CD14-positive monocyte (primary cell): ENCODE data around the gene ANKRD60. TPM values are rescaled to one million over a fixed set of nuclear protein-coding genes. Genes with fewer than 3 reads are reported as not detected.

ENCODE experiments used
- DNase-seq, 3 donors: peaks; one replicate each; pipeline ENCODE4 v3.0.0-alpha.2; 2011 to 2022
- H2AFZ ChIP-seq: 2 replicates; pipeline ENCODE4 v1.6.0; 2012; ENCODE audit warnings: mild to moderate bottlenecking, low read depth, low read length, inconsistent platforms; ENCODE audit not compliant: insufficient read depth, poor library complexity, severe bottlenecking
- H3K27ac ChIP-seq, 2 donors: 1 replicate in 1 of 2; 2 replicates in 1 of 2; pipeline ENCODE4 v1.5.1; 2012 to 2013; ENCODE audit warnings: low read length in 2 of 2, control low read depth in 1 of 2, inconsistent platforms in 1 of 2, low read depth in 1 of 2, mild to moderate bottlenecking in 1 of 2
- H3K27me3 ChIP-seq, 2 donors: one replicate each; pipeline versions ENCODE4 v1.6.0 to v1.6.1; 2011 to 2013; ENCODE audit warnings: low read length in 2 of 2; ENCODE audit not compliant: control insufficient read depth in 2 of 2, insufficient read depth in 2 of 2
- H3K36me3 ChIP-seq, 2 donors: replicated peaks in 1 of 2; 1 replicate in 1 of 2; 2 replicates in 1 of 2; pipeline versions ENCODE4 v1.5.1 to v1.6.1; 2012 to 2013; ENCODE audit warnings: low read length in 2 of 2, control low read depth in 1 of 2, inconsistent platforms in 1 of 2, mild to moderate bottlenecking in 1 of 2; ENCODE audit not compliant: insufficient read depth in 2 of 2, control insufficient read depth in 1 of 2
- H3K4me1 ChIP-seq, 2 donors: 1 replicate in 1 of 2; 2 replicates in 1 of 2; pipeline versions ENCODE4 v1.5.1 to v1.6.1; 2012 to 2013; ENCODE audit warnings: low read length in 2 of 2, control low read depth in 1 of 2, inconsistent platforms in 1 of 2, mild to moderate bottlenecking in 1 of 2, moderate library complexity in 1 of 2; ENCODE audit not compliant: insufficient read depth in 2 of 2, control insufficient read depth in 1 of 2
- H3K4me2 ChIP-seq: replicated peaks from 2 replicates; pipeline ENCODE3; 2012; ENCODE audit warnings: low read length, moderate library complexity, mild to moderate bottlenecking; ENCODE audit not compliant: poor library complexity, severe bottlenecking; ENCODE audit errors: extremely low read depth
- H3K4me3 ChIP-seq, 3 experiments: fragments of 200-600 bp in 1 of 3; sonication (generic) in 1 of 3; replicated peaks in 1 of 3; 1 replicate in 2 of 3; 2 replicates in 1 of 3; pipeline ENCODE4 v1.5.1; 2011 to 2013; ENCODE audit warnings: low read length in 3 of 3, mild to moderate bottlenecking in 3 of 3, control low read depth in 2 of 3, low read depth in 2 of 3, inconsistent platforms in 1 of 3, moderate library complexity in 1 of 3
- H3K79me2 ChIP-seq: 2 replicates; pipeline ENCODE4 v1.6.0; 2012; ENCODE audit warnings: mild to moderate bottlenecking, control low read depth, inconsistent platforms, low read length, moderate library complexity; ENCODE audit not compliant: insufficient read depth
- H3K9ac ChIP-seq: 2 replicates; pipeline ENCODE4 v1.6.0; 2017; ENCODE audit warnings: low read length, mild to moderate bottlenecking; ENCODE audit not compliant: insufficient read depth, poor library complexity, severe bottlenecking
- H3K9me3 ChIP-seq, 2 donors: replicated peaks in 1 of 2; 1 replicate in 1 of 2; 2 replicates in 1 of 2; pipeline versions ENCODE4 v1.5.1 to v1.6.1; 2012 to 2013; ENCODE audit warnings: low read length in 2 of 2, control low read depth in 1 of 2; ENCODE audit not compliant: control insufficient read depth in 1 of 2, insufficient read depth in 1 of 2
- H4K20me1 ChIP-seq: 2 replicates; pipeline ENCODE4 v1.6.0; 2012; ENCODE audit warnings: mild to moderate bottlenecking, low read length, control low read depth, moderate library complexity; ENCODE audit not compliant: insufficient read depth
- H3K27ac Mint-ChIP-seq, 7 donors: one replicate each; pipeline ENCODE4 v1.8.0; 2020; ENCODE audit warnings: mild to moderate bottlenecking in 7 of 7, mixed read lengths in 7 of 7, moderate library complexity in 6 of 7, inconsistent platforms in 2 of 7
- H3K27me3 Mint-ChIP-seq, 3 donors: one replicate each; pipeline ENCODE4 v1.8.0; 2021 to 2022; ENCODE audit warnings: low read depth in 3 of 3, mild to moderate bottlenecking in 3 of 3, mixed read lengths in 3 of 3, moderate library complexity in 3 of 3, inconsistent platforms in 1 of 3
- H3K36me3 Mint-ChIP-seq, 2 donors: one replicate each; pipeline ENCODE4 v1.8.0; 2020; ENCODE audit warnings: mixed read lengths in 2 of 2, inconsistent platforms in 1 of 2, mild to moderate bottlenecking in 1 of 2
- H3K4me1 Mint-ChIP-seq: one replicate; pipeline ENCODE4 v1.8.0; 2020; ENCODE audit warnings: mild to moderate bottlenecking, mixed read lengths
- H3K4me3 Mint-ChIP-seq, 2 donors: one replicate each; pipeline ENCODE4 v1.8.0; 2020; ENCODE audit warnings: mild to moderate bottlenecking in 2 of 2, mixed read lengths in 2 of 2, moderate library complexity in 1 of 2
- H3K9me3 Mint-ChIP-seq, 7 donors: one replicate each; pipeline ENCODE4 v1.8.0; 2020 to 2022; ENCODE audit warnings: mixed read lengths in 7 of 7, mild to moderate bottlenecking in 6 of 7, moderate library complexity in 6 of 7, inconsistent platforms in 2 of 7
- CTCF ChIP-seq: fragments of 200-600 bp; IDR thresholded peaks from one replicate; pipeline ENCODE4 v1.8.0; 2022; ENCODE audit warnings: antibody characterized with exemption, mild to moderate bottlenecking
- WGBS: methylation state at CpG from one replicate; pipeline ENCODE4 v1.1.5; 2013; ENCODE audit warnings: missing lambda C conversion rate; ENCODE audit not compliant: insufficient coverage; 5-methylcytosine and 5-hydroxymethylcytosine counted together
- intact Hi-C, 2 donors: fragments of 100-400 bp; cut with micrococcal nuclease; formaldehyde crosslinking; loops; one replicate each; pipeline versions ENCODE4 v1.15.0 to v1.15.1; 2023
- polyA plus RNA-seq, 3 donors: library from polyadenylated mRNA; depleted of rRNA in 1 of 3; unstranded in 2 of 3; stranded (reverse) in 1 of 3; fragments of 300-500 nt in 2 of 3; fragments of >200 nt in 1 of 3; fragmentation: Illumina TruSeq in 2 of 3; gene quantifications; 1 replicate in 2 of 3; 2 replicates in 1 of 3; pipeline ENCODE4 v1.2.3, GENCODE V29; 2012 to 2021

The ANKRD60 gene
- polyA plus RNA-seq, 3 donors, result not detected

DNA sequence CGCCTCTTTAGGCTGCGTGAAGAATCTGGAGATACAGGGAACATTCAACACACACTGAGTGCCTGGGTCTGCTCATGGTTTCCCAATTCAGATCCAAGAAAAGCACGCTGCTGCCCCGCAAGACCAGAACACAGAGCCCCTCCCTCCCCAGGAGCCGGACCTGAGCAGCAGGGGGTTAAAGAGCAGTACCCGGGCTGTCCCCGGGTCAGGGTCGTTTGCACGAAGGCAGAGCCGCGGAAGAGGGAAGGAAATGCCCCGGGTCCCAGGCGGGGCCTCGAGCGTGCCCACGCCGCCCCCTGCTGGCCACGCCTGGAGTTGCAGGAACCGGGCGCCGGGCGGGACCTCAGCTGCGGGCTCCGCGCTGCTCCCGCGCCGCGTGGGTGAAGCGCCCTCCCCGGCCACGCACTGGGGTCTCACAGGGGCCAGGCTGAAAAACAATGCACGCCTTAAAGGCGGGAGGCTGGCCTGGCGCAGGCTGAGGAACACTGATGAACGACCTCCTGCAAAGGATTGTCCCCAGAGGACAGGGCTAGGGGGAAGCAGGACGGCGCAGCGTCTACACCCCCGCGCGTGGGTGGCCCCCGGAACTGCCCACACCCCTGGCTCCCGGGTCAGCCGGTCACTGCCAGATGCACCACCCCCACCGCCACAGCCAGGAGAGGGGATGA lies 48.9 kb downstream of the ANKRD60 start:
- intact Hi-C loops, result loop anchor here (1.0 to 10.0 kb wide), 2 partner anchors 525 to 583 kb away; no protein-coding TSS in a partner anchor
- H3K9ac ChIP-seq, result no peak overlapping the region

GRCh38 chr20:58179083-58179431 lies 49.4 kb downstream of the ANKRD60 start:
- H3K36me3 ChIP-seq, result no peaks in the 10 kb centered on the region
- no peaks in the 10 kb centered on the region for H3K79me2 ChIP-seq
- H3K9me3 Mint-ChIP-seq, result peaks cover 0 to 3% (median 1%) of the 10 kb centered on the region in 7 donors
- H3K4me1 ChIP-seq, result peaks cover 11 to 13% of the 10 kb centered on the region in 2 donors
- H3K4me3 Mint-ChIP-seq, result peak overlapping the region; percentile 63 to 84
- H3K36me3 Mint-ChIP-seq, result no peaks in the 10 kb centered on the region
- 27% methylated on average over 9 of the region's 9 CpGs for WGBS
- peak overlapping the region; percentile 69 for H2AFZ ChIP-seq
- peaks cover 22 to 36% (median 28%) of the 10 kb centered on the region in 3 donors for H3K27me3 Mint-ChIP-seq
- H4K20me1 ChIP-seq, result no peaks in the 10 kb centered on the region
- H3K9me3 ChIP-seq, result peaks cover 0 to 4% of the 10 kb centered on the region in 2 donors
- no peak overlapping the region for H3K27ac Mint-ChIP-seq
- peak overlapping the region; percentile 63 for H3K4me2 ChIP-seq
- H3K4me3 ChIP-seq, result peak overlapping the region in 1 of 3 experiments; percentile 56
- no peak for DNase-seq
- no peak for TF ChIP-seq CTCF
- H3K9ac ChIP-seq, result no peak overlapping the region
- H3K4me1 Mint-ChIP-seq, result peaks cover 14% of the 10 kb centered on the region
- intact Hi-C loops, result loop anchor here (1.0 to 10.0 kb wide), 2 partner anchors 524 to 583 kb away; no protein-coding TSS in a partner anchor
- H3K27me3 ChIP-seq, result peaks cover 0 to 25% of the 10 kb centered on the region in 2 donors
- no peak overlapping the region for H3K27ac ChIP-seq

More for the DNA sequence above, 48.9 kb downstream of the ANKRD60 start:
- H4K20me1 ChIP-seq, result no peaks in the 10 kb centered on the region
- TF ChIP-seq CTCF, result peak; percentile 99
- H3K27ac Mint-ChIP-seq, result no peak overlapping the region
- peaks cover 11% of the 10 kb centered on the region in 2 donors for H3K4me1 ChIP-seq
- peaks cover 9% of the 10 kb centered on the region for H3K4me1 Mint-ChIP-seq
- no peak overlapping the region for H3K27ac ChIP-seq
- peaks cover 0 to 21% of the 10 kb centered on the region in 2 donors for H3K27me3 ChIP-seq
- H3K4me2 ChIP-seq, result peak overlapping the region; percentile 63
- H3K9me3 ChIP-seq, result peaks cover 0 to 7% of the 10 kb centered on the region in 2 donors
- H3K36me3 Mint-ChIP-seq, result no peaks in the 10 kb centered on the region
- H3K4me3 Mint-ChIP-seq, result peak overlapping the region; percentile 63 to 84
- H3K27me3 Mint-ChIP-seq, result peaks cover 20 to 33% (median 23%) of the 10 kb centered on the region in 3 donors
- peak; percentile 32 to 55 (median 38) for DNase-seq
- H3K36me3 ChIP-seq, result no peaks in the 10 kb centered on the region
- H3K79me2 ChIP-seq, result no peaks in the 10 kb centered on the region
- peaks cover 0 to 6% (median 3%) of the 10 kb centered on the region in 7 donors for H3K9me3 Mint-ChIP-seq
- H2AFZ ChIP-seq, result peak overlapping the region; percentile 69
- H3K4me3 ChIP-seq, result peak overlapping the region in 1 of 3 experiments; percentile 56
- 3% methylated on average over 35 of the region's 46 CpGs for WGBS
